ENCODE measurements around the gene CABCOCO1.

Gene CABCOCO1

DNA sequence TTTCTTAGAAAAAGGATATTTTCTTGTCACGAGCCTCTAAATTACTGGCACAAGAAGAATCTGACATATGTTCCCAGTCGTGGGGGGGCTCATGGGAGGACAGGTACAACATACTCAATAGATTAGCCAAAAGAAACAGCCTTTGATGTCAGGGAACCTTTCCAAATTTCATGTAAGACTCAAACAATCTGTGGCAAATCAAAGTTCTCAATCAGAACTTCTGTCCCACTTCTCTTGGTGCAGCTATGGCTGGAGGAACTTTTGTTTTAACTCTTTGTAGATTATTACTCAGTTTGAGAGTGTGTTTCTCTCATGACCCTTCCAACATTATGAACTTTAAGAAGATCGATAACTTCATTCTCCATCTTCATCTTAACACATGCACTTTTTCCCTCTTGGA lies 124.4 kb downstream of the CABCOCO1 start:
- no peak for DNase-seq

DNA sequence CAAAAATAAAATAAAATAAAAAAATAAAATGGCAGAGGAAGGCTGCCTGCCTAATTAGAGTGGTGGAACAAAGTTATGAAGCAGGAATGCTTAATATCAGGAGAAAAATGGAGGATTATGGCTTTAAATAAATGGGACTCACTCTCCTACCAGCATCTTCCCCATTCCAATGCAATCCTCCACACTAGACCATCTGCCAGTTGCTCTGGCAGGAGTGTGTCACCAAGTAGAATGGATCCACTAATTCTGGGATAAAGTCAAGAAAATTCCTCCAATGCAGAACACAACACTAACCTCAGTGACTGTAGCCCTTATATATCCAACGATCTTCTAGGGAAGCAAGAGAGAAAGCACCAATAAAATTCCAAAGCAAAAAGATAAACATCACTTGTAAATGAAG lies 126.3 kb downstream of the CABCOCO1 start:
- no peak for DNase-seq

GRCh38 chr10:61791216-61791615 lies 128.5 kb downstream of the CABCOCO1 start:
- DNase-seq, result no peak

DNA sequence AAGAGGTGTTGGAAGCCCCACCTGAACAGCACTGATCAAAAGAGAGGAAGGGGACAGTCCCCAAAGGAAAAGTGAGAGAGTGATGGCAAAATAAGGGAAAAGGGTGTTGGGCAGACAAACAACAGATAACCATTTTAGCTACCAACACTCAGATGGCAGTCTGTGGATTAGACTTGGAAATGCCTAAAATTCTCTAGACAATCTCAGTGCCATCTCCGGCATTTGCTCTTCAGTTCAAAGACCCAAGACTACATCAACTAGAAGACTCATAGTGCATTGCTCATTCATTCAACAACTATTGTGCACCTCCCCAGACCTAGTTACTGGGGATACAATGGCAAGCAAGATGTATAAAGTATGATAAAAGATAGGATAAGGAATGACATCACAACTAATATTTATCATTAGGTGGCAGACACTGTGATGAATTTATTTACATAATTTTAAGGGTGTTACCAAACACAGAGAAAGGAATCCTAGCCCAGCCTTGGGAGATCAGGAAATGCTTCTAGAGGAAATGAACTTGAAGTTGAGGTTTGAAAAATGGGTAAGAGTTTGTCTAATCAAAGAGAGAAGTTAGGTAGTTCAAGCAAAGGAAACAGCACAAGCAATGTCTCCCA lies 129.5 kb downstream of the CABCOCO1 start:
- no peak for DNase-seq

DNA sequence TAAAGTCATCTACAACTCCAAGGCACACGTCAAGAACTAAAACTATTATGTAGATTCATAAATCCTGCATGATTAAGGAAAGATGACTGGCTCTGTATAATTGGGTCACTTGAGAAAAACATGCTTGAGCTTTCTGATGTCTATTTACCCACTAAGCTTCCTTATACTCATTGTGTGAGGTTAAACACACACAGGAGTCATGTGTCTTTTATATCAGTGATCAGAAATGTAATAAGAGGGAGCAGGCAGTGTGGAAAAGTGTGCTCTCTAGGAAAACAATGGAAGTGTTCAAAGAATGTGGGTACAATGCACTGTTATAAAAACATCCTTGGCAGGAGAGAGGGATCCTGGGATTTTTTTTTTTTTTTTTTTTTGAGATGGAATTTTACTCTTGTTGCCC lies 130.2 kb downstream of the CABCOCO1 start:
- no peak for DNase-seq

DNA sequence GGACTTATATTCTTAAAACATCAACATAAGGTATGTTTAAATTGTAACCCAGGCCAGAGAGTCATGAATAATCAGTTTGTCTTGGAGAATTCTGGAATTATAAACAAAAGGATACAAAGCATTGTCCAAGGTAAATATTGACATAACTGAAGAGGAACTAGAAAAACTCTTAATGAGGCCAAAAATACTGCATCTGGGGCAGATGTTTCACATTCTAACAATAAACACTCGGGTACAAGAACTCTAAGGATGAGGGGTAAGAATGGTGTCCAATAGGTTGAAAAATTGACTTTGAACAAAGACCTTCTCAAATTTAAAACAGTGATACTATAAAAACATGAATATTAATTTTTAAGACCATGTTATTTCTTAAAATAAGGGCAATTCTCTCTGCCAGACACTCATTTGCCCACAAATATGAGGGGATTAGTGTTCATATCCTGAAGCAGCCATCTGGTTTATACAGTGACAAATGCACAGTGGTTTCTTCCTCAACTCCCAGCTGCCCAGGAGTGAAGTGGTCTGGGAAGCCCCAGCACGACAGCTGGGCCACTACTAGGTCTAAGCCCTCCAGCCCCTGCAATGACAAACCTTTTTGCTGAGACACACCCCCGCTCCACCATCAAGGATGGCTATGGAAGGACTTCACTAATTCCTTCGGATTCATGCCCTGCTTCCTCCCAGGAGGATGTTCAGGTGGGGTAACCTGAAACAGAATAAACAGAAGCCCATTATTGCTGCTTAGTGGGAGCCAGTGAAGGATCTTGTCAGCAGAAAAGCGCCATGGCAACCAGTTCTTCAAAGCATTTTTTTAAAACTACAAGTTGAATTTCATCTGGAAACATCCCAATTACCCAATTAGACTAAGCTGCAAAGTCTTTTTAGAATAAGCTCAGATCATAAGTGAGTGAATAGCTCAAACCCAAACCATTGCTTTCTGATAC lies 131.3 kb downstream of the CABCOCO1 start:
- DNase-seq, result no peak

DNA sequence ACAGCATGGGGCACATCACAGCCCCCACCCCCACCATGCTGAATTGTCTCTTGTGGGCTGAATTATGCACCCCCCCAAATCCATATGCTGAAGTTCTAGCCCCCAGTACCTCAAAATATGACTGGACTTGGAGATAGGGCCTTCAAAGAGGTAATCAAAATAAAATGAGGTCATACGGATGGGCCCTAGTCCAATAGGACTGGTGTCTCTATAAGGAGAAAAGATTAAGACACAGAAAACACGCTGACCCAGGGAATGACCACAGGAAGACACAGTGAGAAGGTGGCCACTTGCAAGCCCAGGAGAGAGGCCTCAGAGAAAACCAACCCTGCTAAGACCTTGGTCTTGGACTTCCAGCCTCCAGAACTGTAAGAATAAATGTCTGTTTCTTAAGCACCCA lies 132.4 kb downstream of the CABCOCO1 start:
- DNase-seq, result no peak

DNA sequence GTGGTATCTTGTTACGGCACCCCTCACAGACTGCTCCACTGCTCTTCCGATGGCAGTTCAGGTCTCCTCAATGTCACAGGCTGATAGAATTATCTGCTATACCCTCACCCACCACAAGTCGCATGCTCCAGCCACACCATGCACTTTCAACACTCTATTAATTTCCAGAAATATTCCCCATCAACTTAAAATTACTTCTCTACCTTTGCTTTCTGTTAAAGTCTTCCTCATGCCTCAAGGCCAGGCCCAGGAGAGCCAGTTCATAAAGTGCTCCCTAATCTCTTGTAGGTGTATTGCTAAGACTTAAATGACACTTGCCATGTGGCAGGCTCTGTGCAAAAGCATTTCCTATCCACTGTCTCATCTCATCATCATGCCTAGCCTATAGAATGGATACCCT lies 132.8 kb downstream of the CABCOCO1 start:
- no peak for DNase-seq

GRCh38 chr10:61796785-61797184 lies 134.1 kb downstream of the CABCOCO1 start:
- DNase-seq, result no peak

GRCh38 chr10:61797304-61798153 lies 134.8 kb downstream of the CABCOCO1 start:
- no peak for DNase-seq

GRCh38 chr10:61798713-61799112 lies 136.0 kb downstream of the CABCOCO1 start:
- DNase-seq, result no peak

DNA sequence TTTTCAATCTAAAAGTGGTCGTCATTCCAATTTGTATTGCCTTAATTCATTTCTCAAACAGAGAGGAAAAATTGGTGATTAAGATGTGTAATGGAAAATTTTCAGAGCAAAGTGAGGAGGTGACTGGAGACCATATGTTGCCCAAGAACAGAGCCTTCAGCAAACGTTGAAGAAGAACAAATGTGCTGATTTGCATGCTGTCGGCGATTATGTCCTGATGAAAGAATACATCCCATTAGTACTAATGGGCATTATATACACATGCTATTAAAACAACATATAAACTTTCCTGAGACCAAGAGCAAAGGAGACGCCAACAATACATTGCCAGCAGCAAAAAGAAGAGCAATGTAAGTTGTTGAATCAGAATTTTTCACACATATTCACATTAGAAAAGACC lies 138.8 kb downstream of the CABCOCO1 start:
- no peak for DNase-seq

GRCh38 chr10:61803269-61803668 lies 140.5 kb downstream of the CABCOCO1 start:
- DNase-seq, result no peak

- DNase-seq, result no peak
Observed at GRCh38 chr10:61804414-61804813, 141.7 kb downstream of the CABCOCO1 start.

GRCh38 chr10:61805091-61805490 lies 142.4 kb downstream of the CABCOCO1 start:
- DNase-seq, result no peak

- DNase-seq, result no peak
Observed at GRCh38 chr10:61810263-61810662, 147.5 kb downstream of the CABCOCO1 start.

DNA sequence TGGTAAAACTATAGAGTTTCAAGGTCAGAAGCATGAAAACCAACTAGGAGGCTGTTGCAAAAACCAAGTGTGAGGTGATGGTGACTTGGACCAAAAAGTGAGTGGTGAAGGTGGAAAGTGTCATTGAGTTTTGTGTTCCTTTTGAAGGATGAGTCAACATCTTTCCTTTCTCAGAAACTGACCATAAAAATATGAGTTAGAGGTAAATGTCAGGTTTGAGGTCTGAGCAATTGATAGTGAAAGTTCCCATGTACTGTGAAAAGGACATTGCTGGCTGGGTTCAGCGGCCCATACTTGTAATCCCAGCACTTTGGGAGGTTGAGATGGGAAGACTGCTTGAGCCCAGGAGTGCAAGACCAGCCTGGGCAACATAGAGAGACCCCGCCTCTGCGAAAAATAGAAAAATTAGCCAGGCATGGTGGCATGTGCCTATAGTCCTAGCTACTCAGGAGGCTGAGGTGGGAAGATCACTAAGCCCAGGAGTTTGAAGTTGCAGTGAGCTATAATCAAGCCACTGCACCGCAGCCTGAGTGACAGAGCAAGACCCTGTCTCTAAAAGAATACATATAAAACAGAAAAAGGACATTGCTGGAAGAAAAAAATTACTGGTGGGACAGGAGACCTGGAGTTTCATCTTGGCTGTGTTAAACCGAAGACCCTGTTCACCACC lies 149.5 kb downstream of the CABCOCO1 start:
- DNase-seq, result no peak

DNA sequence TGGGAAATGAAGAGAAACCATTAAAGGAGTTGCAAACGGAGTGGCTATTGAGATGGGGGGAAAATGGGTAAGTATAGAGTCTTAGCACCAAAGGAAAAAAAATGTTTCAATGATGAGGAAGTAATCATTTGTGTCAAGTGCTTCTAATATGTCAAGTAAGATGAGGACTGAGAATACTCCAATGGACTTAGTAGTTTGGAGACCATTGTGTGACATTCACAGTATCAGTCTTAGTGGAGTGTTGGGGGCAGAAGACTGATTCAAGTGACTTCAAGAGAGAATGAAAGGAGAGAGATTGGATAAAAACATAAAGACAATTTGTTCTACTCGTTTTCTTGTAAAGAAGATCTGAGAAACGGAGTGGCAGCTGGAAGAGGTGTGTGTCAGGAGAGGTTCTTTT lies 150.2 kb downstream of the CABCOCO1 start:
- DNase-seq, result no peak

- no peak for DNase-seq
Observed at GRCh38 chr10:61814160-61814559, 151.4 kb downstream of the CABCOCO1 start.

GRCh38 chr10:61815496-61815895 lies 152.8 kb downstream of the CABCOCO1 start:
- DNase-seq, result no peak

Data from activated CD8-positive, alpha-beta memory T cell treated with anti-CD3 and anti-CD28 coated beads, Interleukin-2, amount 50 U/mL, for 4 hours (primary cell).